ENCODE data around the gene KCNQ2.

Gene KCNQ2

DNA sequence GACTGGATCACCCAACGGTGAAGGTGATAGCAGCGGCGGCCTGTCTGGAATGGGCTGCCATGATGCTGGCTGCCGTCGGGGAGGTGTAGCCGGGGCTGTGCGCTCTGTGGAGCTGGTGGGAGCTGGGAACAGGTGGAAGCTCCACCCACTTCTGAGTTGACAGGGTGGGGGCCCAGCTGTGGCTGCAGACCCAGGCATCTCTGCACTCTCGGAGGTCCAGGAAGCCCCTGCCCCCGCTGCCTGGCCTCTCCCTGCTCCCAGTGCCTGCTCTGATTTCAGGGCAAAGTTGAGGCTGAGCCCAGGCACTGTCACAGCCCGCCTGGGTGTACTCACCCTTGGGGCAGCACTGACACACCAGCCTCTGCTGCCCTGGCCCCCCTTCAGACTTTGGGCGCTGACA, 93.2 kb downstream of the KCNQ2 start:
- TF ChIP-seq ZFX (IDR thresholded peaks at IDR 0.05): no peak

DNA sequence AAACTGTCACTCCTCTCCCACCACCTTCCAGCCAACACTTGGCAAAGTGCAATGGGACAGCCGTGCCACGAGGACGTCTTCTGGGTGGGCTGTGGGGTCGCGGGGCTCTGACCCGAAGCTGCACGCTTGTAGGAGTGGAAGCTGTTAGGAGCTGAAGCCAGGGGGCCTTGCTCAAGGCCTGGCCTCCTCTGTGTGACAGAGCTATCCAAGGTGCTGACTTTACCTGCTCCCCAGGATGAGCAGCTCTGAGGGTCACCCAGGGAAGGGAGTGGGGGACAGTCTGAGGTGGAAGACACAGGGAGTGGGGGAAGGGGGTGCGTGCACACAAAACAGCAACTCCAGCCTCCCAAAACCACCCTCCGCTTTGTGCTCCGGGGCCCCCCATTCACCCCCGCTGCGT, 93.8 kb downstream of the KCNQ2 start:
- TF ChIP-seq, protein P1, sequence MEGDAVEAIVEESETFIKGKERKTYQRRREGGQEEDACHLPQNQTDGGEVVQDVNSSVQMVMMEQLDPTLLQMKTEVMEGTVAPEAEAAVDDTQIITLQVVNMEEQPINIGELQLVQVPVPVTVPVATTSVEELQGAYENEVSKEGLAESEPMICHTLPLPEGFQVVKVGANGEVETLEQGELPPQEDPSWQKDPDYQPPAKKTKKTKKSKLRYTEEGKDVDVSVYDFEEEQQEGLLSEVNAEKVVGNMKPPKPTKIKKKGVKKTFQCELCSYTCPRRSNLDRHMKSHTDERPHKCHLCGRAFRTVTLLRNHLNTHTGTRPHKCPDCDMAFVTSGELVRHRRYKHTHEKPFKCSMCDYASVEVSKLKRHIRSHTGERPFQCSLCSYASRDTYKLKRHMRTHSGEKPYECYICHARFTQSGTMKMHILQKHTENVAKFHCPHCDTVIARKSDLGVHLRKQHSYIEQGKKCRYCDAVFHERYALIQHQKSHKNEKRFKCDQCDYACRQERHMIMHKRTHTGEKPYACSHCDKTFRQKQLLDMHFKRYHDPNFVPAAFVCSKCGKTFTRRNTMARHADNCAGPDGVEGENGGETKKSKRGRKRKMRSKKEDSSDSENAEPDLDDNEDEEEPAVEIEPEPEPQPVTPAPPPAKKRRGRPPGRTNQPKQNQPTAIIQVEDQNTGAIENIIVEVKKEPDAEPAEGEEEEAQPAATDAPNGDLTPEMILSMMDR (conservative IDR thresholded peaks at IDR 0.05): no peak
- no peak for TF ChIP-seq ZFX (IDR thresholded peaks at IDR 0.05)
- H3K27ac ChIP-seq: no peak overlapping the region

More for the DNA sequence above, 93.2 kb downstream of the KCNQ2 start:
- no peak overlapping the region for H3K27ac ChIP-seq

GRCh38 chr20:63377951-63378381, 94.5 kb downstream of the KCNQ2 start:
- no peak overlapping the region for H3K27ac ChIP-seq
- TF ChIP-seq ZFX (IDR thresholded peaks at IDR 0.05): no peak
- TF ChIP-seq, protein P1 (conservative IDR thresholded peaks at IDR 0.05): no peak

DNA sequence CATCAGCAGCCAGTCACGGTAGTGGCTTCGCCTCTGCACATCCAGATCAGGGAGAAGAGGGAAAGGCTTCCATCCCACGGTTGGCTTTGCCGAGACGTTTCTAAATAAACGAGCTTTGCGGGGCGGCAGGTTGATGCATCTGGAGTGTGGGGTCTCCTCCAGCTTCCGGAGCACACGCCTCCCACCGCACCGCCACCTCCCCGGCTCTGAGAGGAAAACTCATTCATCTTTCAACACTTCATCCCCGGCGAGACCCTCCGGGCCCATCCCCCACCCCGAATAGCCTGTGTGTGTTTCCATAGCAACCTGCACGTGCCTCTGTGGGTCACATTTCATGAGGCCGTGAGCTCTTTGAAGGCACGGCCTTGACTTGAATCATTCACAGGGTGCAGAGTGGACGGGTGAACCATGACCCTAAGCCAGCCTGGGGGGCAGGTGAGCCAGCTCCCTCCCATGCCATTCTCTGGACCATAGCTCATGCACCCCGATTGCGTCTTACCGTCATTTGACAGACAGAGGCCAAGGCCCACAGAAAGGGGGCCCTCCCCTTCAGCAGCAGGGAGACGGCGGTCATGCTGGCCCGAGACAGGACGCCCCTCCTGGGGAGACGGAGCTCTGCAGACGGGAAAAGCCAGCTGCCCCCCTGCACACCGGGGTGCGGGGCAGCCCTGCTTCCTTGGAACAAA, 95.1 kb downstream of the KCNQ2 start:
- no peak for TF ChIP-seq ZFX (IDR thresholded peaks at IDR 0.05)
- TF ChIP-seq, protein P1 (conservative IDR thresholded peaks at IDR 0.05): no peak
- no peak overlapping the region for H3K27ac ChIP-seq

DNA sequence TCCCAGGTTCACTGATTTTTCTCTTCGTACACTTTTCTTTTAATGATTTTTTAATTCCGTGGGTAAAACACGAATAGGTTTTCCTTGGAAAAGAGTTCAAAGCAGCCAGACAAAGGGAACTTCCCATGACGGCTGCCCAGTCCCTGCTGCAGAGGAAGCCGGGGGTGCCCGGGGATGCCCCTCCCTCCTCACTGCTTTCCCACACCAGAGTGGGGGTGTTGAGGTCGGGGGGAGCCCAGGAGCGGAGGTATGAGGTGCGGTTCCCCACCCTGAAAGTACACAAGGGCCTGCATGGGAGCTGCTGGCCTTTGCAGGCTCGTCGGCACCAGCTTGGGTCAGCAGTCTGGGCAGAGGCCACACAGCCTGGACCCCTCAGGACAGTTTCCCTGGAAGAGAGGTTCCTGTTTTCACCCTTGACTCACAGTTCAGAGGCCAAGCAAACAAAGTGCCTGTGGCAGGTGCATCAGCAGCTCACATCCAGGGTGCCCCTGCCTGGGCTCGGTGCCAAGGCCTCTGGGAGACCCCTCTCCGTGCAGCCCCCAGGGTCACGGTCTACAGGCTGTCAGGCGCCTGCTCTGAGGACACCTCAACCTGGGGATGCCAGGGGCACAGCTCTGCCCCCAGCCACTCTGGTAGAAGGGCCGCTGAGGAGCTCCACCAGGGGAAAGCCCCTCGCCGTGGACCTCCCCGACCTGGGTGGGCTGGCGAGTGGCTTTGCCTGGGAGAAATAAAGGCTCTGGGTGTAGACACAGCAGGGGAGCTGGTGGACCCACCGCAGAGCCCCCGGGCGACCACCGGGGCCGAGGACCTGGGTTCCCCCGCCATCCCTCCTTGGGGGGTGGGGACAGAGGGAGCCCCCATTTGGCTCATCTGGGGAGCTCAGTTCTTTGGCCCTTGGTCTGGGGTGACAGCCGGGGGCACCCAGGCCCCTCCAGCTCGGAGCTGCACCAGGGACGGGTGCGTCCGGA, 95.9 kb downstream of the KCNQ2 start:
- TF ChIP-seq, protein P1 (conservative IDR thresholded peaks at IDR 0.05): no peak
- no peak for TF ChIP-seq ZFX (IDR thresholded peaks at IDR 0.05)
- no peak overlapping the region for H3K27ac ChIP-seq

GRCh38 chr20:63375438-63375837, 97.0 kb downstream of the KCNQ2 start:
- H3K27ac ChIP-seq: no peak overlapping the region
- TF ChIP-seq, protein P1 (conservative IDR thresholded peaks at IDR 0.05): no peak
- no peak for TF ChIP-seq ZFX (IDR thresholded peaks at IDR 0.05)

DNA sequence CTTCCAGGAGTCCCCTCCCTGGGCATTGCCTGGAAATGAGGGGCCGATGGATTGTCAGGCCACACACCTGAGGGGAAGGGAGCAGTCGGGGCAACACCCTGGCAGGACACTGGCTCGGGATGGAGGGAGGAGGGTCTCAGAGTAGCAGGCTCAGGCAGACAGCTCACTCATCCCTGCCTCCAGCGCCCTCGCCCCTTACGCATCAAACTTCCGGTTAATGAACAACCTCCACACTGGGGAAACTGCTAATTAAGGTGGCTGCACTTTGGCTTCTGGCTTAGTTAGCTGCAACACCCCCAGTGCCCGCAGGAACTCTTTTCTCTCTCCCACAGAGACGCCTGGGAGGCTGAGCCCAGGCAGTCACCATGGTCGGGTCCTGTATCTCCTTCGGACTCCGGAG, 98.0 kb downstream of the KCNQ2 start:
- no peak overlapping the region for H3K27ac ChIP-seq
- no peak for TF ChIP-seq ZFX (IDR thresholded peaks at IDR 0.05)
- TF ChIP-seq, protein P1 (conservative IDR thresholded peaks at IDR 0.05): no peak
